ENCODE measurements around the gene CREBL2.
"Not testable (repeated sequence)": the region's sequence is repeated elsewhere in the genome, so short reads cannot be mapped to it uniquely, and the experiment has no call there.

CREBL2 gene

DNA sequence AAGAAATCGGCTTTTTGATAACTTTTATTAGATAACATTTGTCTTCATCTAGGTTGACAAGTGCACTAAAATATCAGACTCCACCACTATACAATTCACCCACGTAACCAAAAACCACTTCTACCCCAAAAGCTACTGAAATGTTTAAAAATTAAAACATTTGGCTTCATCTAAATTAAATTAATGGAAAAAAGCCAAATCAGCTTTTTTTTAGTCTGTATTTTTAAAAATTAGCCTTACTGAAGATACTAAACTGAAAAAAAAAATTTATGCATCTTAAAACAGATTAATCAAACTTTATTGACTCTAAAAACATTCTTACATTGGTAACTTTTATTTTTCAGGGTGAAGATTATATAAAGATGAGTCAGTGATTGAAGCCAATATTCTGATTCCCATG lies 30.0 kb downstream of the CREBL2 start:
- DNase-seq = no peak

GRCh38 chr12:12642916-12643315 lies 31.2 kb downstream of the CREBL2 start:
- no peak for DNase-seq

GRCh38 chr12:12645485-12645884 lies 33.8 kb downstream of the CREBL2 start:
- peak; percentile 12 for DNase-seq

GRCh38 chr12:12645968-12646367 lies 34.3 kb downstream of the CREBL2 start:
- not testable (repeated sequence) for DNase-seq

DNA sequence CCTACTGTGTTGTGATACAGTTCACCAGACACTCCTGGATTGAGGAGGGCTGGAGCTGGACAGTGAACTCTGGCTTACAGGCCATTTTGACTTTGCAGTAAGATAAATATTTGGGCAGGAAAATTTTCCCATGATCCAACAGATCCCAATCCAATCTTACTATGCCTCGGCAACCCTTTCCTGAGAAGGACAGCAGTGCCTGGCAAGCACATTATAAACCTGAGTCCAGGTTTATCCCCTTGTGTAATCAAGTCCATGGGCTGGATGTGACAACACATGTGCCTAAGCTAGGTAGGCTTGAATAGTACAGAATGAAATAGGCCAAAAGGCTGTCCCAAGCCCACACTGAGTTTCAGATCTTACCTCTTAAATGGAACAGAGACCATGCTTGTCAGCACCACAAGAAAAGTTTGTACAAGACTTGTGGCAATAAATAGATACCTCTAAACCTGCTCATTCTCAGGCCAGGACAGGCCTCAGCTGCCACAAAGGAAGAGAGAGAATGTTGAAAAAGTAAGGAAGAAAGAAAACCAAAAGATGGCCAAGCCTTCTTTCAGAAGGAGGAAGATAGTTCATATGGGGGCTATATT lies 34.9 kb downstream of the CREBL2 start:
- no peak for DNase-seq

DNA sequence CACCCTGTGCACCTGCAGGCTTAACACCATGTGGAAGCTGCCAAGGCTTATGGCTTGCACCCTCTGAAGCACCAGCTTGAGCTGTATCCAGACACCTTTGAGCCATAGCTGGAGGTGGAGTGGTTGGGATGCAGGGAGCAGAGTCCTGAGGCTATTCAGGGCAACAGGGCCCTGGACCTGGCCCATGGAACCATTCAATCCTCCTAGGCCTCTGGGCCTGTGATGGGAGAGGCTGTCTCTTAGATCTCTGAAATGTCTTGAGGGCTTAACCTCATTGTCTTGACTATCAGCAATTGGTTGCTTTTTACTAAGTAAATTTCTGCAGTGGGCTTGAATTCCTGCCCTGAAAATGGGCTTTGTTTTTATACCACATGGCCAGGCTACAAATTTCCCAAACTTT lies 36.6 kb downstream of the CREBL2 start:
- DNase-seq = no peak

GRCh38 chr12:12648951-12649650 lies 37.4 kb downstream of the CREBL2 start:
- no peak for DNase-seq

DNA sequence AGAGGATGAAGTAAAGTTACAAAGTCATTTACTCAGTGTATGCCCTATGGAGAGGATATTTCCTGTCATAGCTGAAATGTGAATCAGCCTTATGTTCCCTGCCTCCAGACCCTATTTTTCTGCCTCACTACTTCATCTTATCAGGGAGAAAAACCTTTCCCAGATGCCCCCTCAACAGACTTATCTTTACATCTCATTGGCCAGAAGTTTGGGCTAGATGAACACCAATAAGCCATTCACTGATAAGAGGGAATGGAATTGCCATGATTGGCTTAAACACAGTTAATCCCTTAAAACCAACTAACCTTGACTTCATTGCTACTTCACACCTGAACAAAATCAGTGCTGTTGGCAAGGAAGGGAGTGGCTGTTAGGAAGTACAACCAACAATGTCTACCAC lies 40.1 kb downstream of the CREBL2 start:
- DNase-seq = no peak

DNA sequence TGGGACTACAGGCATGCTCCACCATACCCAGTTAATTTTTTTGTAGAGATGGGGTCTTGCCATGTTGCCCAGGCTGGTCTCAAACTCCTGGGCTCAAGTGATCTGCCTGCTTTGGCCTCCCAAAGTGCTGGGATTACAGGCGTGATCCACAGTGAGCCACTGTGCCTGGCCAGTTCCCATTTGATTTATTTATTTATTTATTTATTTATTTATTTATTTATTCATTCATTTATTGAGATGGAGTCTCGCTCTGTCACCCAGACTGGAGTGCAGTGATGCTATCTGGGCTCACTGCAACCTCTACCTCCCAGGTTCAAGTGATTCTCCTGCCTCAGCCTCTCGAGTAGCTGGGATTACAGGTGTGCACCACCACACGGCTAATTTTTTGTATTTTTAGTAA lies 41.0 kb downstream of the CREBL2 start:
- not testable (repeated sequence) for DNase-seq

DNA sequence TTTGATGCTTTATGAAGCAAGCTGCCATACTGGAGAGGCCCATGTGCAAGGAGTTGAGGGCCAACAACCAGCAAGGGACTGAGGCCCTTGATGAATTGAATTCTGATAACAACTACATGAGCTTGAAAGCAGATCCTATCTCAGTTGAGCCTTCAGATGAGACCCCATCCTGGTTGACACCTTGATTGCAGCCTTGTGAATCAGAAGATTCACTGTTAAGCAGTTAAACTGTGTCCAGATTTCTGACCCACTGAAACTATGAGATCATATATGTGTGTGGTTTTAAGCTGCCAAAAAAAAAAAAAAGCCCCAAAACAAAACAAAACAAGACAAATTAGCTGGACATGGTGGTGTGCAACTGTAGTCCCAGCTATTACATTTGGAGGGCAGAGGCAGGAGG lies 42.2 kb downstream of the CREBL2 start:
- DNase-seq = no peak

DNA sequence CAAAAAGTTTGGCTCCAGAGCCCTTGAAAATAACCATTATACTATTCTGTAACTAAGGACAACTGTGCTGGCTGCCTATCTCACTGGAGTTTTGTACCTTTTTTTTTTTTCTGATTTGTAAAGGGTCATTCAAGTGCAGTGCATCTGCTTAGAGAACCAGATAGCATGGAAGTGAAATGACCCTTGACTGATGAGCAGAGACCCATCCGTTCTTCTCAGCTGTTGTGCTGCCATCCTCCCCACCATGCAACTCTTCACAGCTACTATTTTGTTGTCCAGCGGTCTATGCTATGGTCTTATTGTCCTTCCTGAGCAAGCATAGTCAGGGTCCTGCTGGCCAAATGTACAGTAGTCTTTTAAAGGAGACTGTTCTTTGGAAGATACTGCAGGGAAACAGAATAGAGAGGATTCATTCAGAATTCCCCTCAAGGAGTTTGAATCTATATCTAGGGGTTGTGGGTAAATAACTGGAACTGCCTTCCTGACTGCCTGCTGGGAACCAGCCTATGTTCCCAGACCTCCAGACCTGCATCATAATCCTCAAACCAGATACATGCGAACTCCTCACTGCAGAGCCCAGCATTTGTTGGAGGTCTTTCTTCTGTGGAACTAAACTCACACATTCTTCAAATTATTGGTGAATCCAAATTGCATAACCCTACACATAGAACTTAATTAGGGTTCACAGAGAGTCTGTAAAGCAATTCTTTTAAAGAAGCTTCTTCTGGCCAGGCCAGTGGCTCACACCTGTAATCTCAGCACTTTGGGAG lies 43.2 kb downstream of the CREBL2 start:
- DNase-seq = no peak

DNA sequence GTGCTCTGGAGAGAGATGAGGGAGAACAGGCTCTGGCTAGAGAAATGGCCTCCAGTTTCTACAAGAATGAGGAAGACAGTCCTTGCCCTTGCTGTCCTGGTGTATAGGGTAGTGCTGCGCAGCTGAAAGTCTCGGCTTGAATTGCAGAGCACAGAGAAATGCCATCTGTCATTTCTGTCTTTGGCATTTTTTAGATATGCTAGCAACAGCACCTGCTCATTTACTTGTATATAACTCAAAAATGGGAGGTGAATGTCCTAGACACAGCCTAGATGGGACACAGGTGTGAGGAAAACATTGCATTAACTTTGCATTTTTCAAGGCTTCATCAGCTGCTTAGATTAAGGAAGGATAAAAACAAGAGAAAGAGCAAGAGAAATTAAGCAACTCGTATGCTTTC lies 48.5 kb downstream of the CREBL2 start:
- DNase-seq = no peak

- DNase-seq = no peak
Measured at GRCh38 chr12:12661086-12661856, 49.6 kb downstream of the CREBL2 start.

DNA sequence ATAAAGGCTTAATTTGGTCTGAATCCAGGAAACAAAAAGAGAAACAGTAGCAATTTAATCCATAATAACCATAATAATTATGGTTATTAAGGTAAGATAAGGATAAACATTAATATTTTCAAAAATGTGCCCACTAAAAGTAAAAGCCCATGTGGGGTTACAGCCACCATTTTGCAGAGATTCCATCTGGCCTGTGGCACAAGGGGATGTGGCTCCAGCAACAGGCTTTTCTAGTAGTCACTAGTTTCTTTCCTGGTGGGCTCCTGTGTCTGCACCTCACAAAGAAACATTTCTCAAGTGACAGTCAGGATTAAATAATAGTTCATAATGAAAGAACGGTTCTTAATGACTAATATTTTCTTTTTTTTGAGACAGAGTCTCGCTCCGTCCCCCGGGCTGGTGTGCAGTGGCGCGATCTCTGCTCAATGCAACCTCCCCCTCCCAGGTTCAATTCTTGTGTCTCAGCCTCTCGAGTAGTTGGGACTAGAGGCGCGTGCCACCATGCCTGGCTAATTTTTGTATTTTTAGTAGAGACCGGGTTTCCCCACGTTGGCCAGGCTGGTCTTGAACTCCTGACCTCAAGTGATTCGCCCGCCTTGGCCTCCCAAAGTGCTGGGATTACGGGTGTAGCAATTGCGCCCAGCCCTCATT lies 52.1 kb downstream of the CREBL2 start:
- no peak for DNase-seq

DNA sequence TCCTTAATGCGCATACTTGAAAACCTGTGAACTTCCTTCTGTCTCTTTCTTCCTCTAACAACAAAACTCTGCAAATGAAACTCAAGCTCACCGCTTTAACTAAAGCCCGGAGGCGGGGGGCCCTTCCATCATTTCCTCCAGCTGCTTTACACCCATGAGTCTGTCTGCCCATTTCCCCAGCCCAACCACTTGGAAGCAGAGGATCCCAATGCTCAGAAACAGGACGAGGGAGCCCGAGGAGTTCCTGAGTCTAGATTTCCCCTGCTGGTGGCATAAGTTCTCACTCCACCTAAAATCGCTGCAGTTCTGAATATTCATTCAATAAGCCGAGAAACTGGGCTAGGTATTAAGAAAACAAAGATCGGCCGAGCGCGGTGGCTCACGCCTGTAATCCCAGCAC lies 53.5 kb downstream of the CREBL2 start:
- DNase-seq = no peak

DNA sequence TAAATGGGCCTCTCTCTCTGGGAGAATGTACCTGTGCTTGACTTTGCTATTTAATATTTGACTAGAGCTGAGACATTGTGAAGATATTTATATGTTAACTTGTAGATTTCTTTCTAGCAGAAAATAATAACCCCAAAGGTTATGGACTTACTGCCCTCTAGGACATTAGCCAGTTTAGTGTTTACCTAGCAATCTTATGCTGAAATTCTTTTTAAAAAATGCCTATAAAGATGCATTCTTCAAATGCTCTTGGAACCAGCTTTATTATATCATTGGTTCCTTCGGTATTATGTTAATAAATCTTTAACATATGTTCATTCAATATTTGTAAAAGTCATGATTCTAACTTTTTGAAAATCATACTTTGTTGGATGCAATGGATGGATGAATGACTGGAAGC lies 56.3 kb downstream of the CREBL2 start:
- no peak for DNase-seq

DNA sequence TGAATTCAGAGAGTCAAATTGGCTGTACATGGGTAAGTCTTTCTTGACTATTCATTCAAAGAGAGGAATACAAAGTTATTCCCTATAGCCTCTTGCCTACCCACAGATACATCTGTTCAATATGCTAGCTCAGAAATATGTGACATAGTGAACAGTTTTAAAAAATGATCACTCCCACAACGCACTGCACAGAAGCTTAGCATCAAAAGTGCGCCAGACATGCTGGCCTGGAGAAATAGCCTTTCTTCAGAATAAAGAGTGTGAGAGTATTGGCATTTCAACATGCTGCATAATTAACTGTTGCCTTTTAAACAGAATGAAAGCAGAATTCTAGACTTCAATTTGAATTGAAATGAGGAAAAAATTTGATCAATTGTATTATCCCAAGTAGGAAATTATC lies 57.3 kb downstream of the CREBL2 start:
- no peak for DNase-seq

- DNase-seq = no peak
Measured at GRCh38 chr12:12671850-12672660, 60.4 kb downstream of the CREBL2 start.

GRCh38 chr12:12673296-12673695 lies 61.6 kb downstream of the CREBL2 start:
- no peak for DNase-seq

DNA sequence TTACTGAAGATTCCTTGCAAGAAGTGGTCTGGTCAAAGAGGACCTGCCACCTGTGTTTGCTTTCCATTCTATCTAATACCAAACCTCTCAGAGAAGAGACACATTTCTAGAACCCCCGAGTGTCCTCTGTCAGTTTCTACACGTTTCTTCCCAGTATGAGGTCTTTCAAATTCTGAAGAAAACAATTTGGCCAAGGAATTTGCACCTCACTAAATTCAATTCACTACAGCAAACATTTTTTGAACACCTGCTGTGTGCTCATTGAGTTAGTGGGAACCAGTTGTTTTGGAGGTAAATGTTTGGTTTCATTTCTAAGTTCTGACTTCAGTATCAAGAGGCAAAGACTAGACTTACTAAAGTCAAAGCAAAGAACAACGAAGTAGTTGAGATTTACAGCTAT lies 64.9 kb downstream of the CREBL2 start:
- DNase-seq = no peak

DNA sequence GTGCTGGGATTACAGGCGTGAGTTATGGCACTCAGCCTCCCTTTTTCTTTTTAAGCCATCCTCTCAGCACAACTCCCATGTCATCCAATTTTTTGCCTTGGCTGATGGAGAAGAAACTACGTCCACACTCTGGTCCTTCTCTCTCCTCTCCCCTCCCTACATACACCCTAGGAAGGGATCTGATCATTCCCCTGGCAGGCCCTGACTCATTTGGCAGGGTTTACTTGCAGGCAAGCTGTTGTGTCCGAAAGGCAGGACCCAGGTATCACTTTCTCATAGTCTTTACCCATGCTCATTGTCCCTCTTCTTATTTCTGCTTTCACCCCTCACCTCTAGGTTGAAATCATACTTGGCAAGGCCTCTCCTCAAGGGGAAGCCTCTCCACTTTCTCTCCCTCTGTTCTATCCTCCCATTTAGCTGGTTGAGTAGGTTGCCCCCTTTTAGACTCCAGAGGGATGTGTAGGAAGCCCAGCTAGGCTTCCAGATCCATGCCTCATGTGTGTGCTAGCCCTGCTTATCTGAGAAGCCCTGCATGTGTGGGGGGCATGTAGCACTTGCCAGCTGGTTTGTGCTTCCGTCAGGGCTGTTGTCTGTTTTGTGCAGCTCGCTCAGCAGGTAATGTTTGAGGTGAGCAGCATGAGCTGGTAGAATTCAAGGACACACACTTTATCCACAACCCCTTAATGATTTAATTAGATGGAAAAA lies 69.5 kb downstream of the CREBL2 start:
- DNase-seq = no peak
